Urinary bladder (tissue), 2 donors: ENCODE results near the gene XCR1. TPM values are rescaled to one million over a fixed set of nuclear protein-coding genes. Genes with fewer than 3 reads are reported as not detected.

Experiments
- polyA plus RNA-seq: library from polyadenylated mRNA; stranded (reverse); fragments of 200-250 nt; gene quantifications from one replicate; pipeline ENCODE4 v1.2.3, GENCODE V29; 2013
- total RNA-seq: library from RNA; depleted of rRNA; stranded (reverse); fragments of >200 nt; gene quantifications from one replicate; pipeline ENCODE4 v1.2.3, GENCODE V29; 2014
- donor health status: healthy.

The XCR1 gene
- total and polyA plus RNA-seq, 2 donors, result 0.77 to 1.0 TPM

Other genes with a start within 250 kb of the XCR1 start
- 0.16 TPM for gene SLC6A20, start 230.9 kb downstream of the XCR1 start, total RNA-seq
- gene SLC6A20, start 230.9 kb downstream of the XCR1 start, polyA plus RNA-seq, result 0.10 TPM
- 39.1 TPM for gene LZTFL1, start 185.4 kb downstream of the XCR1 start, total RNA-seq
- gene LZTFL1, start 185.4 kb downstream of the XCR1 start, polyA plus RNA-seq, result 13.8 TPM
- not detected for gene CCR9, start 140.9 kb downstream of the XCR1 start, total RNA-seq
- not detected for gene CCR9, start 140.9 kb downstream of the XCR1 start, polyA plus RNA-seq
- gene CXCR6, start 84.0 kb downstream of the XCR1 start, total RNA-seq, result 0.63 TPM
- 1.6 TPM for gene CXCR6, start 84.0 kb downstream of the XCR1 start, polyA plus RNA-seq
- gene FYCO1, start 31.7 kb downstream of the XCR1 start, total RNA-seq, result 26.6 TPM
- 58.9 TPM for gene FYCO1, start 31.7 kb downstream of the XCR1 start, polyA plus RNA-seq
- gene CCR1, start 180.8 kb upstream of the XCR1 start, total RNA-seq, result 7.7 TPM
- gene CCR1, start 180.8 kb upstream of the XCR1 start, polyA plus RNA-seq, result 7.3 TPM
- not detected for gene CCR3, start 215.0 kb upstream of the XCR1 start, total RNA-seq
- gene CCR3, start 215.0 kb upstream of the XCR1 start, polyA plus RNA-seq, result not detected